ENCODE results near the gene C5orf58.

DNA sequence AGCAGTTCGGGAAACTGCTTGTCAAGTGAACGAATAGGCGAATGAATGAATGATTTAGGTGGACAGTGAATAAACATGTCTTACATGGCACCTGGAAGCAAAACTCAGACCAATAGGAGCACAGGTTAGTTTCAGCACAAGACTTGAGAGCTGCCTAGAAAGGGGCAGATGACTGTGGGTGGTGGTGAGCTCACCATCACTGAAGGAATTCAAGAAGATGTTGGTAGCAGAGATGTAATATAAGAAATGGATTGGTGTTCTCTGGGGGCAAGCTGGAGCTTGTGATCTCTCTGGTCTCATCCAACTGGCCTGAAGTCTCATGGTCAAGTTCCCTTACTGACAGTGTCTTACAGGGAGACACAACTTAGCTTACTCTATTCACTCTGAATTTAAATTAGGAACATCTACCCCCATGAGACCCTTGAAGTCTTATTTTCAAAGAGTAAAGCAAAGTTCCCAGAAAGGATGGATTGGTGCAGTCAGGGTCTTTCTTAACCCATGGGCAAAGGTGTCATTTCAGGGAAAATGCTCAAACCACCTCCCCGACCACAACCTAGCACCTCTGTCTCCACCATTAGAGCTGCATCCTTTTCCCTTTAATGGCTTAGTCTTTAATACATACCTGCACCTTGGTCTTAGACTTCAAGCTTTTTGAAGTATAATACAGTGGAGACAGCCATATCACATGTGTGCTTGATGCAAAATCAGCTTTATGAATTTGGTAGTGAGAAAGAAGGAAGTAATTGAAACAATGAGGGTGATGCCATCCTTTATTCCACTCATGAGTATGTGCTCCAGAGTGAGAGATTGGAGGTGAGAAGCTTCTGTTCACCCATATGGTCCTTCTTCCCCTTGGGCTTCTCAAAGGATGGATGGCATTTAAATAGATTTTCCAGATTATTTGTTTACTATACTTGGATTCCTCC, 59.7 kb downstream of the C5orf58 start:
- TF ChIP-seq, protein P1, sequence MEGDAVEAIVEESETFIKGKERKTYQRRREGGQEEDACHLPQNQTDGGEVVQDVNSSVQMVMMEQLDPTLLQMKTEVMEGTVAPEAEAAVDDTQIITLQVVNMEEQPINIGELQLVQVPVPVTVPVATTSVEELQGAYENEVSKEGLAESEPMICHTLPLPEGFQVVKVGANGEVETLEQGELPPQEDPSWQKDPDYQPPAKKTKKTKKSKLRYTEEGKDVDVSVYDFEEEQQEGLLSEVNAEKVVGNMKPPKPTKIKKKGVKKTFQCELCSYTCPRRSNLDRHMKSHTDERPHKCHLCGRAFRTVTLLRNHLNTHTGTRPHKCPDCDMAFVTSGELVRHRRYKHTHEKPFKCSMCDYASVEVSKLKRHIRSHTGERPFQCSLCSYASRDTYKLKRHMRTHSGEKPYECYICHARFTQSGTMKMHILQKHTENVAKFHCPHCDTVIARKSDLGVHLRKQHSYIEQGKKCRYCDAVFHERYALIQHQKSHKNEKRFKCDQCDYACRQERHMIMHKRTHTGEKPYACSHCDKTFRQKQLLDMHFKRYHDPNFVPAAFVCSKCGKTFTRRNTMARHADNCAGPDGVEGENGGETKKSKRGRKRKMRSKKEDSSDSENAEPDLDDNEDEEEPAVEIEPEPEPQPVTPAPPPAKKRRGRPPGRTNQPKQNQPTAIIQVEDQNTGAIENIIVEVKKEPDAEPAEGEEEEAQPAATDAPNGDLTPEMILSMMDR (IDR thresholded peaks at IDR 0.05), result no peak
- no peak for TF ChIP-seq POLR2AphosphoS5 (IDR thresholded peaks at IDR 0.05)
